ENCODE results near the gene NID1.

The NID1 gene

GRCh38 chr1:236064674-236065508 is at the start of gene NID1:
Gene NID1 (minus strand): TSS chr1:236065090. CDS start chr1:236065079, 11 bp downstream.
- peak; percentile 30 for DNase-seq

GRCh38 chr1:236114076-236114747 is 49.3 kb upstream of the NID1 start:
- DNase-seq: no peak

- DNase-seq: no peak
Measured at GRCh38 chr1:236113324-236114032, 48.6 kb upstream of the NID1 start.

- DNase-seq: no peak
Measured at GRCh38 chr1:236112332-236112627, 47.4 kb upstream of the NID1 start.

- no peak for DNase-seq
Measured at GRCh38 chr1:236111527-236112331, 46.8 kb upstream of the NID1 start.

- no peak for DNase-seq
Measured at GRCh38 chr1:236110137-236110536, 45.2 kb upstream of the NID1 start.

GRCh38 chr1:236108027-236108648 is 43.2 kb upstream of the NID1 start:
- no peak for DNase-seq

GRCh38 chr1:236107121-236107907 is 42.4 kb upstream of the NID1 start:
- no peak for DNase-seq

GRCh38 chr1:236103646-236104218 is 38.8 kb upstream of the NID1 start:
- peak; percentile 86 for DNase-seq

GRCh38 chr1:236103059-236103458 is 38.2 kb upstream of the NID1 start:
- no peak for DNase-seq

GRCh38 chr1:236102611-236103010 is 37.7 kb upstream of the NID1 start:
- no peak for DNase-seq

- no peak for DNase-seq
Measured at GRCh38 chr1:236101233-236102200, 36.6 kb upstream of the NID1 start.

GRCh38 chr1:236100799-236101198 is 35.9 kb upstream of the NID1 start:
- DNase-seq: no peak

- DNase-seq: no peak
Measured at GRCh38 chr1:236099355-236099974, 34.6 kb upstream of the NID1 start.

GRCh38 chr1:236098267-236098666 is 33.4 kb upstream of the NID1 start:
- DNase-seq: no peak

GRCh38 chr1:236096660-236097482 is 32.0 kb upstream of the NID1 start:
- DNase-seq: peak; percentile 38

- DNase-seq: no peak
Measured at GRCh38 chr1:236095705-236096520, 31.0 kb upstream of the NID1 start.

GRCh38 chr1:236092899-236093298 is 28.0 kb upstream of the NID1 start:
- DNase-seq: no peak

Data from hematopoietic multipotent progenitor cell treated with erythropoietin and hydrocortisone succinate and interleukin-3 and kit ligand, for 6 days (in vitro differentiated cells).